Measurements from ENCODE around the gene MYO15A. TPM values are rescaled to one million over a fixed set of nuclear protein-coding genes. Genes with fewer than 3 reads are reported as not detected.

Gene MYO15A
- 1 to 10 TPM in 1 of 2 experiments, under 1 TPM in 1; 0.76 to 1.1 TPM for total RNA-seq

- ATAC-seq (no peak), DNase-seq (no peak)
- H3K27ac Mint-ChIP-seq: no peak within 1 kb of the TSS
- H3K36me3 Mint-ChIP-seq (ENCODE audit: low read depth): peaks cover 3% of the 10 kb centered on the region
- no peaks in the 10 kb centered on the region for H3K9me3 Mint-ChIP-seq
- no peak within 1 kb of the TSS for H3K4me3 Mint-ChIP-seq
- intact Hi-C loops (cut with micrococcal nuclease): no loop called here
- H3K27me3 Mint-ChIP-seq: no peaks in the 10 kb centered on the region
- ChIA-PET CTCF (interaction anchor here (0.7 kb wide), 1 partner anchor 32 kb away, joined by 3 read pairs; no protein-coding TSS in a partner anchor), POLR2A (interaction anchor here (1.2 to 1.3 kb wide), 2 partner anchors 8 to 20 kb away, joined by 3 to 4 read pairs; partner anchors contain the start of gene DRG2)
- no peaks in the 10 kb centered on the region for H3K4me1 Mint-ChIP-seq (ENCODE audit: low read depth)
- TF ChIP-seq CTCF (IDR thresholded peaks at IDR 0.05): no peak
Measured at GRCh38 chr17:18108401-18109312, at the start of gene MYO15A. Gene MYO15A (plus strand): TSS chr17:18108756. CDS start chr17:18118801, 10,045 bp downstream.

GRCh38 chr17:18059283-18059682 lies 49.3 kb upstream of the MYO15A start:
- no peak overlapping the region for H3K4me3 Mint-ChIP-seq
- intact Hi-C loops (cut with micrococcal nuclease): no loop called here
- no peak for DNase-seq
- H3K36me3 Mint-ChIP-seq (ENCODE audit: low read depth): peaks cover 6% of the 10 kb centered on the region
- H3K27me3 Mint-ChIP-seq: no peaks in the 10 kb centered on the region
- CTCF ChIA-PET: interaction anchor here (0.7 to 1.7 kb wide), 3 partner anchors 10 to 491 kb away, joined by 3 to 4 read pairs (median 3); no protein-coding TSS in a partner anchor
- ATAC-seq: no peak
- no peak overlapping the region for H3K27ac Mint-ChIP-seq
- no peaks in the 10 kb centered on the region for H3K9me3 Mint-ChIP-seq
- H3K4me1 Mint-ChIP-seq (ENCODE audit: low read depth): no peaks in the 10 kb centered on the region
- POLR2A ChIA-PET: interaction anchor here (1.3 kb wide), 1 partner anchor 469 kb away, joined by 3 read pairs; no protein-coding TSS in a partner anchor
- TF ChIP-seq CTCF (IDR thresholded peaks at IDR 0.05): no peak

- no peaks in the 10 kb centered on the region for H3K4me1 Mint-ChIP-seq (ENCODE audit: low read depth)
- no peak overlapping the region for H3K27ac Mint-ChIP-seq
- no peak for TF ChIP-seq CTCF (IDR thresholded peaks at IDR 0.05)
- H3K9me3 Mint-ChIP-seq: no peaks in the 10 kb centered on the region
- ChIA-PET POLR2A (no interaction called here), CTCF (no interaction called here)
- H3K36me3 Mint-ChIP-seq (ENCODE audit: low read depth): peaks cover 7% of the 10 kb centered on the region
- intact Hi-C loops (cut with micrococcal nuclease): no loop called here
- no peak overlapping the region for H3K4me3 Mint-ChIP-seq
- DNase-seq (no peak), ATAC-seq (no peak)
- no peaks in the 10 kb centered on the region for H3K27me3 Mint-ChIP-seq
Measured at GRCh38 chr17:18064053-18064452, 44.5 kb upstream of the MYO15A start.

- H3K27ac Mint-ChIP-seq: no peak overlapping the region
- no peak overlapping the region for H3K4me3 Mint-ChIP-seq
- intact Hi-C loops (cut with micrococcal nuclease): no loop called here
- DNase-seq (no peak), ATAC-seq (no peak)
- H3K4me1 Mint-ChIP-seq (ENCODE audit: low read depth): no peaks in the 10 kb centered on the region
- no peak for TF ChIP-seq CTCF (IDR thresholded peaks at IDR 0.05)
- CTCF ChIA-PET: no interaction called here
- H3K27me3 Mint-ChIP-seq: no peaks in the 10 kb centered on the region
- no peaks in the 10 kb centered on the region for H3K9me3 Mint-ChIP-seq
- H3K36me3 Mint-ChIP-seq (ENCODE audit: low read depth): peaks cover 2% of the 10 kb centered on the region
- POLR2A ChIA-PET: no interaction called here
Measured at GRCh38 chr17:18065546-18065945, 43.0 kb upstream of the MYO15A start.

- TF ChIP-seq CTCF (IDR thresholded peaks at IDR 0.05): no peak
- no peaks in the 10 kb centered on the region for H3K9me3 Mint-ChIP-seq
- H3K27me3 Mint-ChIP-seq: no peaks in the 10 kb centered on the region
- peaks cover 2% of the 10 kb centered on the region for H3K4me1 Mint-ChIP-seq (ENCODE audit: low read depth)
- CTCF ChIA-PET: no interaction called here
- no peak for ATAC-seq
- H3K27ac Mint-ChIP-seq: no peak overlapping the region
- H3K36me3 Mint-ChIP-seq (ENCODE audit: low read depth): peaks cover 2% of the 10 kb centered on the region
- no peak overlapping the region for H3K4me3 Mint-ChIP-seq
- intact Hi-C loops (cut with micrococcal nuclease): no loop called here
- DNase-seq: no peak
- POLR2A ChIA-PET: no interaction called here
Measured at GRCh38 chr17:18066866-18067265, 41.7 kb upstream of the MYO15A start.
